Keratinocyte (primary cell): ENCODE data around the gene NATD1. TPM values are rescaled to one million over a fixed set of nuclear protein-coding genes. Genes with fewer than 3 reads are reported as not detected.

Source experiments
- DNase-seq: peaks from one replicate; pipeline ENCODE4 v3.0.0-alpha.2; 2011; ENCODE audit warnings: low read depth, missing footprints, low spot score
- FAIRE-seq: peaks from 2 replicates; lab custom pipeline; 2011; peaks lifted over from hg19 to GRCh38; lab: Jason Lieb, UNC
- H2AFZ ChIP-seq: 2 replicates; pipeline ENCODE4 v1.6.0; 2012; ENCODE audit warnings: low read length, control low read depth, inconsistent platforms; ENCODE audit not compliant: control insufficient read depth
- H3K27ac ChIP-seq: 2 replicates; pipeline ENCODE4 v1.5.1; 2011; ENCODE audit warnings: low read length; ENCODE audit not compliant: control insufficient read depth, insufficient read depth
- H3K27me3 ChIP-seq: 3 replicates; pipeline ENCODE4 v1.6.0; 2011; ENCODE audit warnings: low read length; ENCODE audit not compliant: control insufficient read depth, insufficient read depth; ENCODE audit errors: extremely low read depth
- H3K36me3 ChIP-seq, 2 experiments: 2 replicates in 1 of 2; 3 replicates in 1 of 2; pipeline ENCODE4 v1.5.1; 2011; ENCODE audit warnings: low read length in 2 of 2, mild to moderate bottlenecking in 1 of 2; ENCODE audit not compliant: control insufficient read depth in 2 of 2, insufficient read depth in 2 of 2; ENCODE audit errors: extremely low read depth in 1 of 2
- H3K4me1 ChIP-seq: 3 replicates; pipeline ENCODE4 v1.5.1; 2011; ENCODE audit warnings: low read length; ENCODE audit not compliant: control insufficient read depth, insufficient read depth; ENCODE audit errors: extremely low read depth
- H3K4me2 ChIP-seq: 3 replicates; pipeline ENCODE4 v1.6.0; 2011; ENCODE audit warnings: low read depth, low read length; ENCODE audit not compliant: control insufficient read depth, insufficient read depth; ENCODE audit errors: extremely low read depth
- H3K4me3 ChIP-seq, 3 experiments: fragments of 200-600 bp in 1 of 3; sonication (generic) in 1 of 3; 2 replicates in 2 of 3; 3 replicates in 1 of 3; pipeline ENCODE4 v1.5.1; 2011 to 2016; ENCODE audit warnings: low read length in 3 of 3, mild to moderate bottlenecking in 3 of 3, control low read depth in 2 of 3, inconsistent platforms in 1 of 3, low read depth in 1 of 3, mixed read lengths in 1 of 3, mixed run types in 1 of 3, moderate library complexity in 1 of 3; ENCODE audit not compliant: control insufficient read depth in 2 of 3, insufficient read depth in 2 of 3; ENCODE audit errors: extremely low read depth in 1 of 3
- H3K79me2 ChIP-seq: 2 replicates; pipeline ENCODE4 v1.6.0; 2012; ENCODE audit warnings: low read length; ENCODE audit not compliant: control insufficient read depth, insufficient read depth
- H3K9ac ChIP-seq: 3 replicates; pipeline ENCODE4 v1.6.0; 2011; ENCODE audit warnings: low read length; ENCODE audit not compliant: control insufficient read depth, insufficient read depth; ENCODE audit errors: extremely low read depth
- H3K9me1 ChIP-seq: 3 replicates; pipeline ENCODE4 v1.6.0; 2011; ENCODE audit warnings: low read length; ENCODE audit not compliant: control insufficient read depth, insufficient read depth; ENCODE audit errors: extremely low read depth
- H3K9me3 ChIP-seq: 2 replicates; pipeline ENCODE4 v1.5.1; 2012; ENCODE audit warnings: low read depth, low read length; ENCODE audit not compliant: control insufficient read depth
- H4K20me1 ChIP-seq: 3 replicates; pipeline ENCODE4 v1.6.0; 2011; ENCODE audit warnings: low read length; ENCODE audit not compliant: control insufficient read depth, insufficient read depth; ENCODE audit errors: extremely low read depth
- EZH2 ChIP-seq: IDR thresholded peaks from one replicate; pipeline ENCODE4 v1.6.1; 2012; ENCODE audit warnings: inconsistent platforms, mild to moderate bottlenecking, low read length, moderate library complexity
- dilution Hi-C: fragments of 300-500 bp; cut with MboI; formaldehyde crosslinking; loops from one replicate; pipeline ENCODE4 v1.7.0; 2020; ENCODE audit warnings: low sequenced_read_pairs; ENCODE audit not compliant: extremely low pct_ligation_motif_present
- polyA plus RNA-seq, 5 experiments: library from polyadenylated mRNA; depleted of rRNA in 3 of 5; stranded (reverse) in 3 of 5; stranded (forward) in 1 of 5; unstranded in 1 of 5; fragments of >200 nt; gene quantifications; 1 replicate in 1 of 5; 2 replicates in 3 of 5; 3 replicates in 1 of 5; pipeline versions ENCODE4 v1.2.1 to v1.2.3, GENCODE V29; 2011 to 2012; ENCODE audit warnings: missing spikeins in 2 of 5, low read depth in 1 of 5, low replicate concordance in 1 of 5
- TF ChIP-seq, protein P1 (sequence below), 3 experiments: IDR thresholded peaks in 1 of 3; conservative IDR thresholded peaks in 1 of 3; optimal IDR thresholded peaks in 1 of 3; 2 replicates in 2 of 3; 3 replicates in 1 of 3; pipeline versions ENCODE3 to v1.5.1; 2011; ENCODE audit warnings: low read length in 3 of 3, mild to moderate bottlenecking in 3 of 3, moderate library complexity in 2 of 3, control low read depth in 1 of 3, inconsistent platforms in 1 of 3; ENCODE audit not compliant: insufficient read depth in 2 of 3; ENCODE audit errors: extremely low read depth in 1 of 3

The NATD1 gene
- polyA plus RNA-seq, 1 donor (not counting 4 experiments of a cell fraction or from before 2014, with no cell fraction given) = 1.5 TPM

DNA sequence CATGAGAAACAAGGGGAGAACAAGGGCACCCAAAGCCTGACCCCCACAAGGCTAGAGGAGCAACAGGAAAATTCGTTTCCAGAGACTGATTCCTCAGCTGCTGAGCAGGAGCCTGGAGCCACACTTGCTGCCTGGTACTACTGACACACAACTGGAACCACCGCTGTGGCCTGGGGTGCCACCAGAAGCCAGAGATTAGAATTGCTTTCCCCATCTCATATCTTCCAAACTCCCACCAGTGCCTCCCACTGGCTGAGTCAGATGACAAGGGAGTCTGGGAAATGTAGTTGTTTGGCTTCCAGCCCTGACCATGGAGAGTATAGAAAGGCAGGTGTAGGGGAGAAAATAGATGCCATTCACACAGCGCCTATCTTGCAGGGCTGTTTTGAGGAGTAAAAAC lies 35.1 kb downstream of the NATD1 start:
- H3K4me2 ChIP-seq = no peak overlapping the region
- peaks cover 4% of the 10 kb centered on the region for H4K20me1 ChIP-seq
- H3K9me1 ChIP-seq = no peaks in the 10 kb centered on the region
- DNase-seq (no peak), FAIRE-seq (no peak)
- H3K9me3 ChIP-seq = no peaks in the 10 kb centered on the region
- peaks cover 47% of the 10 kb centered on the region for H3K79me2 ChIP-seq
- H3K27ac ChIP-seq = no peak overlapping the region
- dilution Hi-C loops = no loop called here
- peaks cover 6 to 11% of the 10 kb centered on the region in 2 experiments for H3K36me3 ChIP-seq
- H3K27me3 ChIP-seq = no peaks in the 10 kb centered on the region
- H3K9ac ChIP-seq = no peak overlapping the region
- no peak overlapping the region for H2AFZ ChIP-seq
- no peak for TF ChIP-seq EZH2
- TF ChIP-seq, protein P1, sequence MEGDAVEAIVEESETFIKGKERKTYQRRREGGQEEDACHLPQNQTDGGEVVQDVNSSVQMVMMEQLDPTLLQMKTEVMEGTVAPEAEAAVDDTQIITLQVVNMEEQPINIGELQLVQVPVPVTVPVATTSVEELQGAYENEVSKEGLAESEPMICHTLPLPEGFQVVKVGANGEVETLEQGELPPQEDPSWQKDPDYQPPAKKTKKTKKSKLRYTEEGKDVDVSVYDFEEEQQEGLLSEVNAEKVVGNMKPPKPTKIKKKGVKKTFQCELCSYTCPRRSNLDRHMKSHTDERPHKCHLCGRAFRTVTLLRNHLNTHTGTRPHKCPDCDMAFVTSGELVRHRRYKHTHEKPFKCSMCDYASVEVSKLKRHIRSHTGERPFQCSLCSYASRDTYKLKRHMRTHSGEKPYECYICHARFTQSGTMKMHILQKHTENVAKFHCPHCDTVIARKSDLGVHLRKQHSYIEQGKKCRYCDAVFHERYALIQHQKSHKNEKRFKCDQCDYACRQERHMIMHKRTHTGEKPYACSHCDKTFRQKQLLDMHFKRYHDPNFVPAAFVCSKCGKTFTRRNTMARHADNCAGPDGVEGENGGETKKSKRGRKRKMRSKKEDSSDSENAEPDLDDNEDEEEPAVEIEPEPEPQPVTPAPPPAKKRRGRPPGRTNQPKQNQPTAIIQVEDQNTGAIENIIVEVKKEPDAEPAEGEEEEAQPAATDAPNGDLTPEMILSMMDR (optimal IDR thresholded peaks at IDR 0.05 in 1 of 3, IDR thresholded peaks at IDR 0.05 in 1 of 3, conservative IDR thresholded peaks at IDR 0.05 in 1 of 3; ENCODE audit: extremely low read depth in 1 of 3, insufficient read depth in 2 of 3, low read length in 3 of 3) = no peak
- H3K4me3 ChIP-seq = no peak overlapping the region
- peaks cover 16% of the 10 kb centered on the region for H3K4me1 ChIP-seq

DNA sequence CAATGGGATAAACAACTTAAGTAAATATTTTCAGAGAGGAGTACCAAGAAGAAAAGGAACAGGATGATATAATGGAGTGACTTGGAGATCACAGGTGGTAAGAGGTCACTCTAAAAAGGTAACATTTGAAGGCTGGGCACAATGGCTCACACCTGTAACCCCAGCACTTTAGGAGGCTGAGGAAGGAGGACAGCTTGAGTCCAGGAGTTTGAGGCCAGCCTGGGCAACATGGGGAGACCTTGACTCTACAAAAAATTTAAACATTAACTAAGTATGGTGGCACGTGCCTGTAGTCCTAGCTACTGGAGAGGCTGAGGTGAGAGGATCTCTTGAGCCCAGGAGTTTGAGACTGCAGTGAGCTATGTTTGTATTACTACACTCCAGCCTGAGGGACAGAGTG lies 35.9 kb downstream of the NATD1 start:
- DNase-seq = no peak
- peaks cover 2 to 6% of the 10 kb centered on the region in 2 experiments for H3K36me3 ChIP-seq
- dilution Hi-C loops = no loop called here

More for the DNA sequence above, 35.9 kb downstream of the NATD1 start:
- H3K79me2 ChIP-seq = peaks cover 54% of the 10 kb centered on the region
- H3K4me2 ChIP-seq = no peak overlapping the region
- H3K4me1 ChIP-seq = peaks cover 23% of the 10 kb centered on the region
- H3K27ac ChIP-seq = no peak overlapping the region
- no peak overlapping the region for H2AFZ ChIP-seq
- FAIRE-seq = no peak
- H3K9me3 ChIP-seq = no peaks in the 10 kb centered on the region
- no peaks in the 10 kb centered on the region for H3K9me1 ChIP-seq
- no peaks in the 10 kb centered on the region for H3K27me3 ChIP-seq
- peaks cover 9% of the 10 kb centered on the region for H4K20me1 ChIP-seq
- H3K9ac ChIP-seq = no peak overlapping the region
- H3K4me3 ChIP-seq = no peak overlapping the region
- TF ChIP-seq EZH2 = no peak
- TF ChIP-seq, protein P1 (optimal IDR thresholded peaks at IDR 0.05 in 1 of 3, IDR thresholded peaks at IDR 0.05 in 1 of 3, conservative IDR thresholded peaks at IDR 0.05 in 1 of 3; ENCODE audit: extremely low read depth in 1 of 3, insufficient read depth in 2 of 3, low read length in 3 of 3) = no peak
